Measurements from ENCODE around the gene ADARB1.

ADARB1 gene

GRCh38 chr21:45029298-45029947 lies 45.0 kb upstream of the ADARB1 start:
- H3K4me3 ChIP-seq (ENCODE audit: low read depth, low read length): peak overlapping the region; percentile 48
- DNase-seq: peak; percentile 90
- no peaks in the 10 kb centered on the region for H3K9me3 ChIP-seq
- TF ChIP-seq, protein P1, sequence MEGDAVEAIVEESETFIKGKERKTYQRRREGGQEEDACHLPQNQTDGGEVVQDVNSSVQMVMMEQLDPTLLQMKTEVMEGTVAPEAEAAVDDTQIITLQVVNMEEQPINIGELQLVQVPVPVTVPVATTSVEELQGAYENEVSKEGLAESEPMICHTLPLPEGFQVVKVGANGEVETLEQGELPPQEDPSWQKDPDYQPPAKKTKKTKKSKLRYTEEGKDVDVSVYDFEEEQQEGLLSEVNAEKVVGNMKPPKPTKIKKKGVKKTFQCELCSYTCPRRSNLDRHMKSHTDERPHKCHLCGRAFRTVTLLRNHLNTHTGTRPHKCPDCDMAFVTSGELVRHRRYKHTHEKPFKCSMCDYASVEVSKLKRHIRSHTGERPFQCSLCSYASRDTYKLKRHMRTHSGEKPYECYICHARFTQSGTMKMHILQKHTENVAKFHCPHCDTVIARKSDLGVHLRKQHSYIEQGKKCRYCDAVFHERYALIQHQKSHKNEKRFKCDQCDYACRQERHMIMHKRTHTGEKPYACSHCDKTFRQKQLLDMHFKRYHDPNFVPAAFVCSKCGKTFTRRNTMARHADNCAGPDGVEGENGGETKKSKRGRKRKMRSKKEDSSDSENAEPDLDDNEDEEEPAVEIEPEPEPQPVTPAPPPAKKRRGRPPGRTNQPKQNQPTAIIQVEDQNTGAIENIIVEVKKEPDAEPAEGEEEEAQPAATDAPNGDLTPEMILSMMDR (IDR thresholded peaks at IDR 0.05; ENCODE audit: low read depth, low read length): 0 out of 2 replicates have a peak, but pooled peaks have one; percentile 1
- no peaks in the 10 kb centered on the region for H3K36me3 ChIP-seq
- peaks cover 14% of the 10 kb centered on the region for H3K4me1 ChIP-seq
- no peaks in the 10 kb centered on the region for H3K27me3 ChIP-seq

- Histone ChIP-seq H3K9me3 (no peaks in the 10 kb centered on the region), H3K36me3 (no peaks in the 10 kb centered on the region), H3K4me3 (ENCODE audit: low read depth, low read length) (peak overlapping the region; percentile 48), H3K4me1 (peaks cover 14% of the 10 kb centered on the region), H3K27me3 (no peaks in the 10 kb centered on the region)
- TF ChIP-seq, protein P1 (IDR thresholded peaks at IDR 0.05; ENCODE audit: low read depth, low read length): 0 out of 2 replicates have a peak, but pooled peaks have one; percentile 0
- peak; percentile 75 for DNase-seq
These were observed 44.3 kb upstream of the ADARB1 start for GRCh38 chr21:45029948-45030681.

DNA sequence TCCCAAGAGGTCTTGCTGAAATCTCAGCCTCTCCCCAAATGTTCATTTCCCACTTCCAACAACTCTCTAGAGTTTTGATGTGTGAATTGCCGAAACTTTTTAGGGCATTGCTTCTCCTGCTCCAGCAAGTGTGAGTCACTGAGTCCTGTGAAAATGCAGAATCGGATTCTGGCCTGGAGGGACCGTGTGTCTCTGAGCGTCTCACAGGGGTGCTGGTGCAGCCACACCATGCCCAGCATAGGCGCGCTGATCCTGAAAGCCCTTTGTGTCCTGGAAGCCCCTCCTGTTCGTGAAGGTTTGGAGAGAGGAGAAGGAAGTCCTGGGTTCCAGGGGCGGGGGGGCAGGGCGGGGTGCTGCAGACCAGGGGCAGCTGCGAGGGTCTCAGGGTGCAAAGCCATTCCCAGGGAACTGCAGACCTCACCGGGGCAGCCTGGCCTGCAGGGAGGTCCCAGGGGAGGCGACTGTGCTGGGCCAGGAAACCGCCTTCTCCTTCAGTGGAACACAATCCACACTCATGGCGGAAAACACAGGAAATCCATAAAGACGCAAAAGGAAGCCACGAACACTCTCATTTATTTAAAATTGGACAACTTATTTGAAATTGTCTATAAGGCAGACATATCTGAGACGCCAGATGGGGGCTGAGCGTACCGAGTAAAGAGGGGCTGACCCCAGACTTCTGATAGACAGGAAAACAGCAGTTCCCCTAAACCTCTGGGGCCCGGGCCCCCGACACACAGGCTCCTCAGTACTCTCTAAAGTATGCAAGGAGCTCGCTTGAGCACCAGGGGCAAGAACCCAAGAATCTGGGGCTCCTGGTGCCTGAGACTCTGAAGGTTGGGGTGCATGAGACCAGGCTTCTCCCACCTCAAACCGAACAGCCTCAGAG lies 43.5 kb upstream of the ADARB1 start:
- no peak overlapping the region for H3K4me3 ChIP-seq (ENCODE audit: low read depth, low read length)
- no peaks in the 10 kb centered on the region for H3K36me3 ChIP-seq
- TF ChIP-seq, protein P1 (IDR thresholded peaks at IDR 0.05; ENCODE audit: low read depth, low read length): no peak
- peaks cover 14% of the 10 kb centered on the region for H3K4me1 ChIP-seq
- H3K9me3 ChIP-seq: no peaks in the 10 kb centered on the region
- no peaks in the 10 kb centered on the region for H3K27me3 ChIP-seq
- DNase-seq: peak; percentile 51

DNA sequence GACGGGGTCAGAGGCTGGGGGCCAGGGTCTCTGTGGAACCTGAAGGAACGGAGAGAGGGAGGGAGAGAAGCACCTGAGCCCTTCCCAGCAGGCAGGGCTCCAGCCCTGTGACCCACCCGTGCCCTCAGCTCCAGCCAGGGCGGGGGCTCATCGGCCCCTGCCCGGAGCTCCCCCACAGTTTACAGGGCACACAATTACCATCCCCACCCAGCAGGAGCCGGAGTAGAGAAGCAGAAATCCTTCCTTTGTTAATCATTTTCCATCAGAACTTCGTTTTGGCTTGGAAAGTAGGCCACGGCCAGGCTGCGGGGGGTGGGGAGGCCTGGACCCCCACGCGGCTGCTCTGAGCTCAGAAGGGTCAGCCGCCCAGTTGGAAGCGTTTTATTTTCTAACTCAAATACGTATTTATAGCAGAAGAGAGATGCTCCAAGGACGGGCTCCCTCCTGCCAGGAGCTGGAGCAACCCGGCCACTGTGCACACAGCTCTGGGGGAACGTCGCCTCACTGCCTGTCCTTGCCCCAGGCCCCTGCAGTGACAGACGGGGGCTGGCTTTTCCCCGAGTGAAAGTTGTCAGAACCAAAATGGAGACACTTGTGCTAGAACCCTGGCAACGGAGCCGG lies 42.7 kb upstream of the ADARB1 start:
- peaks cover 14% of the 10 kb centered on the region for H3K4me1 ChIP-seq
- TF ChIP-seq, protein P1 (IDR thresholded peaks at IDR 0.05; ENCODE audit: low read depth, low read length): no peak
- H3K27me3 ChIP-seq: no peaks in the 10 kb centered on the region
- peaks cover 2% of the 10 kb centered on the region; the same call in 1 of the 2 replicates for H3K9me3 ChIP-seq
- no peaks in the 10 kb centered on the region for H3K36me3 ChIP-seq
- H3K4me3 ChIP-seq (ENCODE audit: low read depth, low read length): no peak overlapping the region
- DNase-seq: no peak

DNA sequence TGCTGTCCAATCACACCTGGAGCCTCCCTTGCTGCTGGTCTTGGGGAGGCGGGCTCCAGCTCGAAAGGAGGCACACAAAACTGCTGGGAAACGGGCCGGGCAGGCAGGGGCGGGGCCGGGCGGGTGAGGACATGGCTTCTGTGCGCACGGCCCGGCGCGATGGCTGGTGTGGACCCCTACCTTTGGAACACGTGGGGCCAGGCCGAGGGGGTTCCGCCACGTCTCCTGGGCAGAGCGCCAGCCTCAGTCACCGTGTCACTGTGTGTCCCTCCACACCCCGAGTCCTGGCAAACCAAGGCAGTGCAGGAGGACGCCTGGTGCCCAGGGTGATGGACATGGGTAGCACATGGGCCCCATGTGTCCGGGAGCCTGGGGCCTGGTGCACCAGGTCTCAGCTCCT lies 42.0 kb upstream of the ADARB1 start:
- H3K4me3 ChIP-seq (ENCODE audit: low read depth, low read length): no peak overlapping the region
- peaks cover 5% of the 10 kb centered on the region; the same call in 1 of the 2 replicates for H3K9me3 ChIP-seq
- TF ChIP-seq, protein P1 (IDR thresholded peaks at IDR 0.05; ENCODE audit: low read depth, low read length): no peak
- no peak for DNase-seq
- no peaks in the 10 kb centered on the region for H3K36me3 ChIP-seq
- peaks cover 14% of the 10 kb centered on the region for H3K4me1 ChIP-seq
- H3K27me3 ChIP-seq: no peaks in the 10 kb centered on the region

Measured in BE2C (cell line).